ENCODE measurements around the gene POLDIP2. TPM values are rescaled to one million over a fixed set of nuclear protein-coding genes. Genes with fewer than 3 reads are reported as not detected.

Gene POLDIP2
- total and polyA plus RNA-seq, 2 of the 4 experiments (the other 2 are of a cell fraction): 66.7 to 77.8 TPM

GRCh38 chr17:28402844-28403243 is 45.5 kb upstream of the POLDIP2 start:
- H4K8ac ChIP-seq (ENCODE audit: low read depth in 2 of 2, low read length in 2 of 2): no peak overlapping the region
- H3K27ac ChIP-seq (ENCODE audit: insufficient read depth, low read length): no peak overlapping the region
- WGBS, 2 experiments (ENCODE audit: extremely low coverage in 2 of 2, insufficient read length in 1 of 2): 74% methylated on average over 3 of the region's 6 CpGs; no CpG with 5 or more reads in 1 of the 2 experiments
- no peak overlapping the region for H2BK15ac ChIP-seq (ENCODE audit: low read depth, low read length)
- TF ChIP-seq USF2 (IDR thresholded peaks at IDR 0.05; ENCODE audit: low read depth, low read length) (no peak), RCOR1 (IDR thresholded peaks at IDR 0.05; ENCODE audit: insufficient replicate concordance, low read length) (no peak), NFE2L2 (IDR thresholded peaks at IDR 0.05; ENCODE audit: low read depth, low read length) (no peak), CHD1 (IDR thresholded peaks at IDR 0.05; ENCODE audit: low read depth, low read length) (no peak), BHLHE40 (IDR thresholded peaks at IDR 0.05; ENCODE audit: low read depth, low read length) (no peak), FOS (IDR thresholded peaks at IDR 0.05; ENCODE audit: low read depth, low read length) (no peak), RAD21 (IDR thresholded peaks at IDR 0.05; ENCODE audit: low read length) (no peak), CTCF (conservative IDR thresholded peaks at IDR 0.05; ENCODE audit: low read depth, low read length) (no peak), MAFK (IDR thresholded peaks at IDR 0.05; ENCODE audit: low read depth, low read length) (no peak), SMC3 (IDR thresholded peaks at IDR 0.05; ENCODE audit: low read depth, low read length) (no peak), ELK1 (IDR thresholded peaks at IDR 0.05; ENCODE audit: borderline replicate concordance, low read depth, low read length) (no peak), RFX5 (IDR thresholded peaks at IDR 0.05; ENCODE audit: low read depth, low read length) (no peak), POLR2A (IDR thresholded peaks at IDR 0.05; ENCODE audit: low read depth, low read length) (no peak), MAZ (IDR thresholded peaks at IDR 0.05; ENCODE audit: borderline replicate concordance, low read depth, low read length) (no peak), MXI1 (IDR thresholded peaks at IDR 0.05; ENCODE audit: borderline replicate concordance, low read depth, low read length) (no peak), CEBPB (IDR thresholded peaks at IDR 0.05; ENCODE audit: low read depth, low read length) (no peak)
- H3K4me2 ChIP-seq (ENCODE audit: low read depth, low read length): no peak overlapping the region
- no peak overlapping the region for H2AFZ ChIP-seq (replicated peaks; ENCODE audit: low read length, poor library complexity)
- H2BK20ac ChIP-seq (ENCODE audit: low read depth, low read length): no peak overlapping the region
- no peak overlapping the region for H3K23ac ChIP-seq (ENCODE audit: low read depth, low read length)
- H2BK5ac ChIP-seq (ENCODE audit: low read depth, low read length, poor library complexity, severe bottlenecking): no peak overlapping the region
- H2AK5ac ChIP-seq (ENCODE audit: low read depth, low read length): no peak overlapping the region
- H2BK120ac ChIP-seq (ENCODE audit: low read depth, low read length): no peak overlapping the region
- dilution Hi-C loops (cut with HindIII; ENCODE audit: low sequenced_read_pairs, unreplicated experiment): no loop called here
- intact Hi-C loops (cut with micrococcal nuclease): loop anchor here (10.0 kb wide), 1 partner anchor 142 kb away; no protein-coding TSS in a partner anchor
- H4K5ac ChIP-seq (ENCODE audit: low read depth, low read length): no peak overlapping the region
- H4K20me1 ChIP-seq (ENCODE audit: insufficient read depth, low read length): no peaks in the 10 kb centered on the region
- CTCF ChIA-PET: no interaction called here
- H3K4me3 ChIP-seq (ENCODE audit: insufficient read depth, low read depth, low read length): no peak overlapping the region
- POLR2A ChIA-PET (ENCODE audit: unreplicated experiment): no interaction called here
- no peak overlapping the region for H3K14ac ChIP-seq (replicated peaks; ENCODE audit: low read depth, low read length)
- peaks cover 13% of the 10 kb centered on the region for H3K36me3 ChIP-seq (ENCODE audit: control insufficient read depth, insufficient read depth, low read length)
- no peaks in the 10 kb centered on the region for H3K79me1 ChIP-seq (ENCODE audit: low read depth in 1 of 2, low read length in 2 of 2)
- H3K9ac ChIP-seq (ENCODE audit: low read depth, low read length): no peak overlapping the region
- ATAC-seq (ENCODE audit: low read depth) (no peak), DNase-seq (no peak)
- H3K9me1 ChIP-seq (ENCODE audit: insufficient read depth, low read length): peaks cover 27% of the 10 kb centered on the region
- H4K91ac ChIP-seq (ENCODE audit: insufficient read depth, low read depth, low read length): no peak overlapping the region
- BruUV-seq (replicated peaks): no TSS peak
- no peak overlapping the region for H3K4ac ChIP-seq (ENCODE audit: low read depth, low read length)
- no peak overlapping the region for H3K18ac ChIP-seq (ENCODE audit: low read depth, low read length)
- H3K9me3 ChIP-seq (ENCODE audit: control insufficient read depth, insufficient read depth, low read length): no peaks in the 10 kb centered on the region
- no peak overlapping the region for H3K56ac ChIP-seq (ENCODE audit: extremely low read depth, insufficient read depth, low read length)
- H3K27me3 ChIP-seq (ENCODE audit: control insufficient read depth, insufficient read depth, low read length): no peaks in the 10 kb centered on the region
- H2AK9ac ChIP-seq (replicated peaks; ENCODE audit: low read depth, low read length, poor library complexity): no peak overlapping the region
- peaks cover 3% of the 10 kb centered on the region for H3K4me1 ChIP-seq (ENCODE audit: control insufficient read depth, insufficient read depth, low read length)
- in situ Hi-C loops (cut with MboI; ENCODE audit: low sequenced_read_pairs): no loop called here

All from IMR-90 (cell line).